RKO (cell line): ENCODE data around the gene CYP17A1.

Experiments used
- DNase-seq: peaks from one replicate; pipeline ENCODE4 v3.0.0-alpha.2; 2016; ENCODE audit warnings: low spot score

CYP17A1 gene

DNA sequence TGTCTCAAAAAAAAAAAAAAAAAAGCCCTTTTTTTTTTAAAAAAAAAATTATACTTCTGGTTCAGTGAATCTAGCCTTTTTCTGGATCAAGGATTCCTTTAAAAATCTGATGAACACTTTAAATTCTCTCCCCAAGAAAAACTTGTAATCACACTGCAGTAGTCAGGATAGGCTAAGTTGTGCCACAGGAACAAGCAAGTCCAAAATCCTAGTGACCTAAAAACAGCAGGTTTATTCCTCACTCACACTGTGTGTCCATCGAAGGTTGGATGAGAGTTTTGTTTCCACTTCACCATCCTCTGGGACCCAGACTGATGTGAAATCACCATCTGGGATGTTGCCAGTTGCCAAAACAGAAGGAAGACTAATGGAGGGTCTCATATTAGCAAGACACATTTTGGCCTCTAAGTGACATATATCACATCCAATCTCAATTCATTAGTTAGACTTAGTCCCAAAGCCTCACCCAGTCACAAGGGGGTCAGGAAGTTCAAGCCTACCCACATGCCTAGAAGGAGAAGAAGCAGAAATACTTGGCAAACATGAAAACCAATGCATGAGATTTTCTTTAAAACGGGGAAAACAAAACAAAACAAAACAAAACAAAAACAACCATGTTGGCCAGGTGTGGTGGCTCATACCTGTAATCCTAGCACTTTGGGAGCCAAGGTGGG is 32.7 kb downstream of the CYP17A1 start:
- no peak for DNase-seq

DNA sequence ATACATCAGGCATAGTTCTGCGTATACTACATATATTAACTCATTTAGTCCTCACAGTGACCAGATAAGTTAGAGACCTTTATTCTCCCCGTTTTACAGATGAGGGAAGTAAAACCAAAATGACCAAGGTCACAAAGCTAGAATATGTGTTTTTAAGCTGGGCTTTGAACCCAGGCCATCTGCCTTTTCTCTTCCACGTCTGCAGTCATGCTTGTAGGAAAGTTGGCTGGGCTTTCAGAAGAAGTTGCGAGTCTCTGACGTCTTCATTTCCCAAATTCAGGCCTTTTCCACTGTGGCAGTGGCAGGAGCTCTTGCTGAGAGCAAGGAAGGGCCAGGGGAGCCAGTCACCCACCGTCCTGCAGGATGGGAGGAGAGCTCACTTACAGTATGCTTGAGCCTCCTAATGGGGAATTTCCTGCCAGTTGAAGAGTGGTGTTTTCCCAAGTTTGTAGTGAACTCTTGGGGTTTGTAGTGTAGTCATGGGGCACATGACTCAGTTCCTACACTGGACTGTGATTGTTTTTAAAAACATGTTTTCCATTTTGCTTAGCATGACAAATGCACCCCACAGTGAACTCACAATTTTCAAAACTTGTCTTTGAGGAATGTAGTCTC is 34.2 kb downstream of the CYP17A1 start:
- peak; percentile 37 for DNase-seq

DNA sequence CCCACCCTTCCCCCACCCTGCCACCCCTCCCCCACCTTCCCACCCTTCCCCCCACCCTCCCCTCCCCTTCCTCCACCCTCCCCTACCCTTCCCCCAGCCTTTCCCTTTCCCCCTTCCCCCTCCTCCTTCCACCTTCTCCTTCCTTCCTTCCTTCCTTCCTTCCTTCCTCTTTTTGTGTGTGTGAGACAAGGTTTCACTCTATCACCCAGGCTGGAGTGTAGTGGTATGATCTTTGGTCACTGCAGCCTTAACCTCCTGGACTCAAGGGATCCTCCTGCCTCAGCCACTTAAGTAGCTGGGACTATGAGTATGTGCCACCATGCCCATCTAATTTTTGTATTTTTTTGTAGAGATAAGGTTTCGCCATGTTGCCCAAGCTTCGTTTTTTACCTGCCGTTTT is 35.2 kb downstream of the CYP17A1 start:
- no peak for DNase-seq

DNA sequence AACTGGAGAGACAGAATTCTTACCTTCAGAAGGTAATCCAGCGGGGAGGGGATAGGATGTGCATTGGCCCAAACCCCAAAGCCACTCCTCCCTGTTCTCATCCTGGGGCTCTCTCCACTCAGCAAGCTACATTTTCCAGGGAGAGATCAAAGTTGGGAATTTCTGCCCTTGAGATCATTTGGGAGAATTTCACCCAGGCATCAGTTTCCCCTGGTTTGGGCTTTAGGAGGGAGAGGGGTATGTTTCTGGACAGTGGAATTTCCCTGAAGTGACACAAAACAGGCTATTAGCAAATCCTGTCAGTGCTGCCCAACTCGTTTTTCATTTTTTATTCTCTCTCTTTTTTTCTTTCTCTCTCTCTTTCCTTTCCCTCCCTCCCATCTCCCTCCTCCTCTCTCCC is 35.7 kb downstream of the CYP17A1 start:
- no peak for DNase-seq

DNA sequence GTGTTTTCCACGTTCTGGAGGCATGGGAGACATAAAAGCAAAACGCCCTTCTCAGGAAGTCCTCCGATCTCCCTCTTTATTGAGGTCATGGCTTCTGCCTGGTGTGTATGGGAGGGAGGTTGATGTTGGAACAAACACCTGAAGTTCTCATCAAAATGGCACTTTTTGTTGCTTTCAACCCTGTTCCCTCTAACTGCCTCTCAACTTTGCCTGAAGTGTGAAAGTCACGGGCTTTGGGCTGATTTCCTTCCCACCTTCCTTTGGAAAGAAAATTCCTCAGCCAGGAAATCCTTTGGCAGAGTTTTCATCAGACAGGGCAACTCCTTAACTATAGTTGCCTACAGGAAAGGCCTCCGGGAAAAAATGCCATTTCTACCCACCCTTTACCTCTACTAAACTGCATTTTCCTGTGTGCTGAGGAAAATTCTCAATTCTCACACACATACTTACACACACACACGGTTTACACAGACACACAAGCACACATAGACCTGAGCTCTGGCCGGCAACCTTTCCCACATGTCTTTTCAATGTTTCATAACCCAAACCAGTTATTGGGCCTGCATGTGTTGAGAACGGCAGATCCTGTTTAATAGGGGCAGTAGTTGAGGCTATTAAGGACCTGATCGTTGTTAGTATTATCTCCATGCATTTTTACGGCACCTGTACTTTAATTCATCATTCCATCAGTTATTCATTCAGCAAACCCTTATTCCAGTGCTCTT is 36.4 kb downstream of the CYP17A1 start:
- no peak for DNase-seq

DNA sequence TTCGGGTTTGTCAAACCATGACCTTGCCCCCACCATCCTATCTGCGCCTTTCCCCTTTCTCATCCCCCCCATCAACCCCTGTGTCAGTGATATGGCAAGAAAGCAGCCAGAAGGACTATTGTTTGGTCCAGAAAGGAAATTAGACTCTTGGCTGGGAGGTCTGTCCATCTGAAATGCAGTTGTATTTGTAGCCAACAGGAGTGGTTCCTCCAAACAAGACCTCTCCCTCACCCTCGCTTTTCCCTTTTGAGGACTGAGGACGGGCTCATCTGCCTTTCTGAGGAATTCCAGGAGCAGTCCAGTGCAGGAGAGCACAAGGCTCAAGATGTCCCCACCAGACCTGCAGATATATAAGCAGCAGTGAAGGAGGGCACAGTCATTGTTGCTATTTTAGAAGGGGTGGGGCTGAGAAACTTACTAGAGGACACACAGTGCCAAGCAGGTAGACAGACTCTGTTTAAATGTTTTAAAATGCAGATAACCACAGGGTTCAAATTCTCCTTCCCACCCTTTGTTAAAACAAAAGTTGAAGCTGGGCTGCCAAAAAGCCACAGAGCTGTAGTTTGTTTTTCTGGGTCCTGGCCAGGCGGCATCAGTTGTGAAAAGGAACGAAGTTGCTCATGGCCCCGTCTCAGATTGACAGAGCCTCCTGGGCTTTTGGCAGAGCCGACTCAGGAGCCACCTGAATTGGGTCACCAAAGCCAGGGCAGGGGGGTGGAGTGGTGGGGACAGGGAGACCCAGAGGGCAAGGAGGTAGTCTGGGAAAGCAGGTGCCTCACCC is 37.3 kb downstream of the CYP17A1 start:
- no peak for DNase-seq

DNA sequence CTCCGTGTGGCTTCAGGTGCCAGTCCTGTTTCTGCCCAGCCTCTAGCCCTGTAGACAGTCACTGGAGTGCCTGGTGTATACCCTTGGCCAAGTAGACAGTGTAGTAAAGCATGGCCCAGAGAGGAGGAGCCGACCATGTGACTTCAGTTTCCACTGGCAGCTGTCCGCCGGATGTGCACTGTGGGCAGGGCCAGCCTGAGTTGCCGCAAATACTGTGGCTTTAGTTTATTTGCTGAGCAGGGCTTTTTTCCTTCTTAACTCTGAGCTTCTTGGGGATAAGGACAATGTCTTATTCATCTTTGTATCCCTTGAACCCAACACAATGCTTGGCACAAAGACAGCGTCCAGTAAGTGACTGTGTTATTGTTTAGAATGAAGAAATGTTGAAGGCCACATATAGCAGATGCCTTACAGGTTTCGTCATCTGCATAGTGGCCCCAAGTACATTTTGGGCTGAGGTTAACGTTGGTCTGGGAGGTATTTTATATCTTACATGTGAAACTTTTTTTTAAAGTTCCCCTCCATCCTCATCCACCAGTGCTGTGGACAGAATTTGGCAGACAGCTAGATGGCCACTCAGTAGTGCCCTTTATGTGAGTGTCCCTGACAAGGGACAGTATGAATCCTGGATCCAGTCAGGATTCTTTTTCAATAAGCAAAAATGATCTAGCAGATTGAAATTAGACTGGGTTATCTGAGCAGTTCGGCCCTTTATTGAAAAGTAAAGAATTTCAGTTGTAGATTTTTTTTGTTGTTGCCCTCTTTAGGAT is 40.6 kb downstream of the CYP17A1 start:
- no peak for DNase-seq

DNA sequence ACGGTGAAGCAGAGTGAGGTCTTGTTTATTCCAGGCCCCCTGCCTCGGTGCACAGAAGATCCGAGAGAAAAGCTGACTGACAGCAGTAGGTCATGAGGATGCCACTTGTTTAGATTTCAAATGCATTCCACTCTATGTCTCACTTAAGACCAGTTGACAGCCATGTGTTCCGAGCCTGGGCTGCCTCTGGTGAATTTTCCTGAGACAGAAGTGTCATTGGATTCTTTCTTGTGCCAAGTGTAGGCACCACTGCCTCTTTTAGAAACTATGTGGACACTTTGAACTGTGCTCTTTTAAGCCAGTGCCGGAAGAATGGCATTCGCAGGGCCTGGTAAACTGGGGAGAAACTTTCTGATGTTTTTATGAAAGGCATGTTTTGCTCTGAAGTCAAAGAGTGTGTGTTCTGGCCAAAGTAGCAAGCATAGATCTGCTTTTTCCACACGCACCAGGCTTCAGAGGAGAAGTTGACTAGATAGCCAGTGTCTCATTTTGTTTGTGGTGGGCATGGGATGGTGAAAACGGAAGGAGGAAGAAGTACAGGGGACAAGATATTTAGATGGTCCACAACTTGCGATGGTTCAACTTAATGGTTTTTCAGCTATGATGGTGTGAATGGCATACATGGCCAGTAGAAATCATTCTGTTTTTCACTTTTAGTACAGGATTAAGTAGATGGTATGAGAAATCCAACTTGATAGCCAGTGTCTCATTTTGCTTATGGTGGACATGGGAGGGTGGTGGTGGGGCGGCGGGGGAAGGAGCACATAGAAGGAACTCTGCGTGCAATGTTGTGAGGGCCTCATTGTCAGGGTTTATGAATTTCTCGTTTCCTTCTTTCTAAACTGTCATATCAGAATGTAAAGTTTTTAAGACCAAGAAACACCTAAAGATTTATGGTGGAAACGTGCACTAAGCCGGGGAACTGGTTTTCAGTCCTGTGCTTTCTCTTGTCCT is 41.5 kb downstream of the CYP17A1 start:
- no peak for DNase-seq

DNA sequence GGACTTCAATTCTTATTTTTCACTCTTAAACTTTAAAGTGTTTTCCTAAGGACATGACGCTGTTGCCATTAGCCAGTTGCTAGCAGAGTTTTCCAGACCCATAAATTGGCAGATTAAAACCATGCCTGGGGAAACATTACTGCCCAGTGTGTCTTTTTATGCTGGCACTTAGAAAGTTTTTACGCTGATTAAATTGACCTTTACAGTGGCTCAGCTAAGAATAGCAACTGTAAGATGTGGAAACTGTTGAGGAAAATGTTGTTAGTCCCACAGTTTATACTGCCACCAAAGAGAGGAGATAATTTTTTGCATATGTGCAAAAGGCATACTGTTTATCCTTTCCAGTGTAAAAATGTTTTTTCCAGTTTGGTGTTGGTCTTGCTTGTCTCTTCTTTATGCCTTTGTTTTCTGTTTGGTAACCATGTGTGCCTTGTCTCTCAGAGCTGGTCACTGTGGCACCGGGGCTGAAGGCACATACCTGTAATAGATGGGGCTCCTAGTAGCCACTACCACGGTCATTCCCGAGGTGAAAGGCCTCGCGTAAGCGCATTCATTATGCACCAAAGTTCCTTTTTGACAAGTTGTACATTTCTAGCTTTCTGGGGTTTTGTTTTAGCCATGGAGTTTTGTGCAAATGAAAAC is 45.3 kb downstream of the CYP17A1 start:
- no peak for DNase-seq

DNA sequence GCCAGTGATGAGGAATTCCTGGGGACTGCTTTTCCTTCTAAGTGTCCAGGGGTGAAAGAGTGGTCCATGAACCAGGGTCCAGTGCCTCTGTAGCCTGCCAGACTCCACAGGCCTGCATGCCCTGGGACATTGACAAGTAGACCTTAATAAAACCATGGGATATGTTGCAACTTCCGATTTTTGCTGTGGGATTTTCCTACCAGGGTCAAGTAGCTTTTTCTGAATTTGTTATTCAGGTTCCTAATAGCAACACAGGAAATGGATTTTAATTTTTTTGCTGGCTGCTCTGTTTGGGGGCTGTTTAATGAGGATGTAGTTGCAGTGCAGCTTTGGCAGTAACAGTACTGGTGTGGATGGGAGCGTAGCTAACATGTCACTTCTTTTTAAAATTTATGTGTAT is 51.4 kb downstream of the CYP17A1 start:
- no peak for DNase-seq

DNA sequence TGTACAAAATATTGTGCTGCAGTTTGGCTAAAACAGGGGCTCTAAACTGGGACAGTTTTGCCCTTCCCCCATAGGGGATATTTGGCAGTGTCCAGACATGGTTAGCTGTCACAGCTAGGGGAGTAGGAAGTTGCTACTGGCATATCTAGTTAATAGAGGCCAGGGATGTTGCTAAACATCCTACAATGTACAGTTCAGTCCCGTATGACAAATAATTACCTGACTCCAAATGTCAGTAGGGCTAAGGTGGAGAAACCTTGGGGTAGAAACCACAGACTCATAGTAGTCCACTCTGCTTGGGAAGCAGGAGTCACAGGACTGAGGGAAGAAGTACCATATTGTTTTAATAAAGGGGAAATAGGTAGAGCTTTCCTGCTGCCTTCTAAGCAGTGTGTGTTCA is 53.6 kb downstream of the CYP17A1 start:
- DNase-seq: no peak

DNA sequence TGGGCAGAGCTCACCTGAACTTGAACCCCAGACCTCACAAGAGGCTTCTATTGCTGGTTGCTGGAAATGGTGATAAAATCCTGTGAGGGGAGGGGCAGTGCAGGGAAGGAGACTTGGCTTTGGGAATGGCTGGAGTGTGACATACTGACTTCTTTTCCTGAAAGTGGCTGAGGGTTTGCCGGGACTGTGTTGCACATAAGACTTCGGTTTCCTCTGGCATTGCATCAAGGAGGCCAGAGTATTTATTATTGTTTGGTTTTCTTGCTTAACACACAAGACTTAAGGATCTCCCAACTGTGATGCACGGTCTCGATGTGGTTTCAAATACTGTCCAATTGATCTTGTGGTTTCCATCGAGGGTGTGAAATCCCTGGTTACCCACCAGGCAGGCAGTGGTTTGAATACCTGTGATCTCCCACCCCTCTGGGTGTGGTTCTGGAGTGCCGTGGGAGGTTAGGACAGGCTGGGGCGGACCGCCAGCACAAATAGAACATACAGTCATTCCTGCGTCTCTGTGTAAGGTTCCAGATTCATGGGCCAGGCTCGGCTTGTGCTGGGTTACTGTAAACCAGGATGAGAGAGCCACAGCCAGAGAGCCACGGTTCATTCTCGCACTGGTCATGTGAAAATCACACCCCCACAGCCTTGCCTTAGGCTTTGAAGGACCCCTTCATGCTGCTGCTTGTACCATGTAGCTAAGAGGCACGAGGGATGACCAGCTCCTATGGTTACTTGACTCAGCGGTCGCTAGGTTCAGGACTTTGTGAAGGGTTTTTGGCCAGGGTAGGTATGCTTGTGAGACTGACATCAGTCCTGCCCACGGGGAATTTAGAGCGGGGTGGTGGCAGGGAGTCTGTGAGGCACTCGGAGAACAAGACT is 54.3 kb downstream of the CYP17A1 start:
- DNase-seq: no peak

DNA sequence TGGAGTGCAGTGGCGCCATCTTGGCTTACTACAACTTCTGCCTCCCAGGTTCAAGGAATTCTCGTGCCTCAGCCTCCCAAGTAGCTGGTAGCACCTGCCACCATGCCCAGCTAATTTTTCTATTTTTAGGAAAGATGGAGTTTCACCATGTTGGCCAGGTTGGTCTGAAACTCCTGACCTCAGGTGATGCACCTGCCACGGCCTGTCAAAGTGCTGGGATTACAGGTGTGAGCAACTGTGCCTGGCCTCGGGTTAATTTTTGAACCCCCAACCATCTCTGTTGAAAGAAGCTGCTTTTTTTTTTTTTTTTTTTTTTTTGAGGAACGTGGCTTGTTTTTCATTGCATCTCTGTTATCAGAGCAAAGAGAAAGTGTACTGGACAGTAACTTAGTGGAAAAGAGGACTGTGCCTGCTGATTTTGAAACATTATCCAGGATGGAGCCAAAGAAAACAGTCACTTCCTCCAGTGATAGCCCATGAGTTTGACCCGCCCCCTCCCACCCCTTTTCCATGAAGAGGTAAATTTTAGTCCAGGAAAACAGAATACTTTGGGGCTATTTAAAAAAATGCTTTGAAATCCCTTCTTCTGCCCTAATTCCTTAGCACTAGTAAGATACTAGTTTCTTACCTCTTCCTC is 55.2 kb downstream of the CYP17A1 start:
- no peak for DNase-seq

DNA sequence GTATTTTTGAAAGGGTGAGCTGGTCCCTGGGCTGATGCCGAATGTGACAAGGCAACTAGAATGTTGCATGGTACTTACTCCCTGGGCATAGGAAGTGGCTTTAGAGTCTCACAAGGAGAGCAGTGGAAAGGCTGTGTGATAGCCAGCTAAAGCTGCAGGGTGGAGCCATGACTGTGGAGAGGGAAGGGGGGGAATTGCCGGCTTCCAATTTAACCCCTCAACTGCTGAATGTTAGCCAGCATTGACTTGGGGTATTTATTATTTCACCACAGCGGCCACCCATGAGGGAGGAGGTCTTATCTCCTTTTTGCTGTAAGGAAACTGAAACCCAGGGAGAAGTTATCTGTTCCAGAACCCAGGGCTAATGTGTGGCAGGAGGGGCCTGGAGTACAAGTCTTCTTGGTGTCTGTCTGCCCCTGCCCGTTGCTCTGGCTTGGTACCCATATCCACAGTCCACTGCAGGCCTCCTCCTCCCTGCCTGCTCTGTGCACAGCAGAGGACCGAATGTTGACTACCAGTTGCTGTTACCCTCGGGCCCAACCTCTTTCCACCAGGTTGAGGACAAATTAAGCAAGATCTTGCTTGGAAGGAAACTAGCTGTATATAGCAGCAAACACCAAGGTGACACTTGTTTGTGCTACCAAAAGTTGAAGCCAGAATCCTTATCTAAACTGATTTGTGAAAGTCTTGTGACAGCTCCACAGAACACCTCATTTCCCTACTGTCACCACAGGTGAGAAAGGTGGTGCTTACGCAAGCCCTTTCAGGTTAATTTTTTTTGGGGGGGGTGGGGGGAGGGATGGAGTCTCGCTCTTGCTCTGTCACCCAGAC is 55.9 kb downstream of the CYP17A1 start:
- no peak for DNase-seq
